Adipocyte (in vitro differentiated cells): ENCODE measurements around the gene VLDLR.
A peak's percentile ranks its signal among the peaks of the same experiment; 100 is the strongest.
"Not testable (repeated sequence)": the region's sequence is repeated elsewhere in the genome, so short reads cannot be mapped to it uniquely, and the experiment has no call there.

Experiments used
- DNase-seq: peaks from one replicate; pipeline ENCODE4 v3.0.0-alpha.2; 2015; ENCODE audit warnings: low read depth
- H3K27me3 ChIP-seq: replicated peaks from 2 replicates; pipeline ENCODE4 v1.7.0; 2013; ENCODE audit warnings: mild to moderate bottlenecking, low read length, moderate library complexity; ENCODE audit not compliant: control insufficient read depth, insufficient read depth
- H3K36me3 ChIP-seq: 2 replicates; pipeline ENCODE4 v1.7.0; 2013; ENCODE audit warnings: low read length, mild to moderate bottlenecking, moderate library complexity; ENCODE audit not compliant: control insufficient read depth, insufficient read depth, severe bottlenecking
- H3K4me1 ChIP-seq: 2 replicates; pipeline ENCODE4 v1.7.0; 2013; ENCODE audit warnings: mild to moderate bottlenecking, low read length, moderate library complexity; ENCODE audit not compliant: control insufficient read depth, insufficient read depth
- H3K4me3 ChIP-seq: 2 replicates; pipeline ENCODE4 v1.7.0; 2013; ENCODE audit warnings: mild to moderate bottlenecking, low read length, moderate library complexity
- H3K9ac ChIP-seq: 2 replicates; pipeline ENCODE4 v1.7.0; 2013; ENCODE audit warnings: mild to moderate bottlenecking, low read length, moderate library complexity
- H3K9me3 ChIP-seq: 2 replicates; pipeline ENCODE4 v1.7.0; 2013; ENCODE audit warnings: mild to moderate bottlenecking, low read length, moderate library complexity; ENCODE audit not compliant: control insufficient read depth

Gene VLDLR

GRCh38 chr9:2691626-2692025, 70.0 kb downstream of the VLDLR start:
- Histone ChIP-seq H3K9me3 (no peaks in the 10 kb centered on the region), H3K4me3 (no peak overlapping the region), H3K9ac (no peak overlapping the region), H3K36me3 (no peaks in the 10 kb centered on the region), H3K4me1 (no peaks in the 10 kb centered on the region), H3K27me3 (no peaks in the 10 kb centered on the region)
- DNase-seq: peak; percentile 3

DNA sequence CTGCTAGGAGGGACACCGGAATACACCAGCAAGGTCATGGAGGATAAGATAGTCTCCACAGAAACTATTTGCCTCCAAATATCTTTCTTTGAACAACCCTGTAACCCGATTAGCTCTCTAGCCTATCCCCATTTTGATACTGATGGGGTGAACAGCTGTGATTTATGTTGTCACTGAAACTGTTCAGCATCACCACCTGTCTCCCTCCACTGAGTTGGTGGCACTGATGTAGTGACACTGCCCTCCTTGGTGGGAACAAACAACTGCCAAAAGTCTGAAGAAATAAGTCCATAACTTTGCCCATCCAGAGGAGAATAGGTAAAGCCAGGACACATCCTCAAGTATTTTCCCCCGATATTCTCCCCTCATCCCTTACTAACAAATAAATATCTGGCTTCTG, 71.5 kb downstream of the VLDLR start:
- DNase-seq: no peak
- H3K36me3 ChIP-seq: no peaks in the 10 kb centered on the region

GRCh38 chr9:2697492-2697891, 75.9 kb downstream of the VLDLR start:
- Histone ChIP-seq H3K36me3 (no peaks in the 10 kb centered on the region), H3K4me3 (no peak overlapping the region), H3K9ac (no peak overlapping the region), H3K4me1 (peaks cover 20% of the 10 kb centered on the region), H3K27me3 (no peaks in the 10 kb centered on the region), H3K9me3 (no peaks in the 10 kb centered on the region)
- DNase-seq: no peak

More for the DNA sequence above, 71.5 kb downstream of the VLDLR start:
- Histone ChIP-seq H3K27me3 (no peaks in the 10 kb centered on the region), H3K4me3 (no peak overlapping the region), H3K9me3 (no peaks in the 10 kb centered on the region), H3K4me1 (no peaks in the 10 kb centered on the region), H3K9ac (no peak overlapping the region)

DNA sequence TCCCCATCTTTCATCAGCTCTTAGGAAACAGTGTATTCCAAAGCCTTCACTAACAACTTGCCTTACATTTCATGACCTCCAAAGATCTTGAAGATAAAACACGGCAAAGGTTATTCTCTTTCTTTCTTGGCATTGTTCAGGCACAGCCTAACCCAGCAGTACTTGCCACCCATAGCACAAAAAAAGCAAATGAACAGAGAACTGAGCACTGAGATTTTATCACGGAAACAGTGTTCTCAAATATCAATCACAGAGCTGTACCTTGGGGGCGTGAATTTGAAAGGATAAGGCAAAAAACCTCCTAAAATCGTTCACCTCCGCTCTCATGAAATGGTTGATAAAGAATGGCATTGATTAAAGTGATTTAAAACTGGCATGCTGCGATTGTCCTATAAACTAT, 78.8 kb downstream of the VLDLR start:
- Histone ChIP-seq H3K36me3 (no peaks in the 10 kb centered on the region), H3K9me3 (no peaks in the 10 kb centered on the region), H3K9ac (no peak overlapping the region), H3K4me3 (no peak overlapping the region), H3K4me1 (peaks cover 20% of the 10 kb centered on the region), H3K27me3 (no peaks in the 10 kb centered on the region)
- DNase-seq: no peak

GRCh38 chr9:2700909-2701550, 79.4 kb downstream of the VLDLR start:
- no peaks in the 10 kb centered on the region for H3K27me3 ChIP-seq
- no peaks in the 10 kb centered on the region for H3K36me3 ChIP-seq
- H3K9me3 ChIP-seq: no peaks in the 10 kb centered on the region
- H3K9ac ChIP-seq: no peak overlapping the region
- H3K4me1 ChIP-seq: peaks cover 20% of the 10 kb centered on the region
- H3K4me3 ChIP-seq: no peak overlapping the region
- DNase-seq: no peak

- Histone ChIP-seq H3K4me3 (no peak overlapping the region), H3K9ac (no peak overlapping the region), H3K4me1 (peaks cover 20% of the 10 kb centered on the region), H3K9me3 (no peaks in the 10 kb centered on the region), H3K36me3 (no peaks in the 10 kb centered on the region), H3K27me3 (no peaks in the 10 kb centered on the region)
- no peak for DNase-seq
These were observed 82.9 kb downstream of the VLDLR start for GRCh38 chr9:2704504-2704903.

GRCh38 chr9:2707256-2707655, 85.7 kb downstream of the VLDLR start:
- DNase-seq, H3K36me3 ChIP-seq, H3K27me3 ChIP-seq, H3K4me3 ChIP-seq, H3K9me3 ChIP-seq, H3K4me1 ChIP-seq, H3K9ac ChIP-seq: not testable (repeated sequence)
